DND-41 (cell line): ENCODE measurements around the gene VARS1.
A peak's percentile ranks its signal among the peaks of the same experiment; 100 is the strongest.

ENCODE experiments used
- ATAC-seq: fragments of 200-7000 bp; cut with Tn5 transposase; 3 replicates; pipeline ENCODE4 v1.9.1; 2021; ENCODE audit warnings: low read depth; ENCODE audit not compliant: insufficient read depth
- DNase-seq: peaks from one replicate; pipeline ENCODE4 v3.0.0-alpha.2; 2020
- H2AFZ ChIP-seq: 2 replicates; pipeline ENCODE4 v1.6.0; 2012; ENCODE audit warnings: low read depth, low read length
- H3K27ac ChIP-seq: 2 replicates; pipeline ENCODE4 v1.5.1; 2012; ENCODE audit warnings: low read length, inconsistent platforms
- H3K27me3 ChIP-seq: fragments of 200-600 bp; sonication (generic); 2 replicates; pipeline ENCODE4 v1.6.0; 2012; ENCODE audit warnings: low read length, mild to moderate bottlenecking, inconsistent platforms; ENCODE audit not compliant: insufficient read depth, poor library complexity
- H3K36me3 ChIP-seq: 2 replicates; pipeline ENCODE4 v1.5.1; 2012; ENCODE audit warnings: low read length, inconsistent platforms; ENCODE audit not compliant: insufficient read depth
- H3K4me1 ChIP-seq: 2 replicates; pipeline ENCODE4 v1.5.1; 2012; ENCODE audit warnings: mild to moderate bottlenecking, low read length; ENCODE audit not compliant: insufficient read depth
- H3K4me2 ChIP-seq: 2 replicates; pipeline ENCODE4 v1.6.0; 2012; ENCODE audit warnings: mild to moderate bottlenecking, moderate library complexity, low read length, inconsistent platforms; ENCODE audit not compliant: insufficient read depth
- H3K4me3 ChIP-seq, 2 experiments: fragments of 200-600 bp in 1 of 2; shearing (Covaris generic) in 1 of 2; 2 replicates each; pipeline ENCODE4 v1.5.1; 2012 to 2016; ENCODE audit warnings: inconsistent platforms in 2 of 2, low read length in 2 of 2, mild to moderate bottlenecking in 2 of 2, low read depth in 1 of 2, moderate library complexity in 1 of 2
- H3K79me2 ChIP-seq: 2 replicates; pipeline ENCODE4 v1.6.0; 2012; ENCODE audit warnings: low read length, inconsistent platforms; ENCODE audit not compliant: insufficient read depth
- H3K9ac ChIP-seq: 2 replicates; pipeline ENCODE4 v1.6.0; 2012; ENCODE audit warnings: low read depth, mild to moderate bottlenecking, inconsistent platforms, low read length, moderate library complexity
- H3K9me3 ChIP-seq: 2 replicates; pipeline ENCODE4 v1.5.1; 2012; ENCODE audit warnings: low read length, moderate library complexity, mild to moderate bottlenecking, inconsistent platforms; ENCODE audit not compliant: insufficient read depth, severe bottlenecking
- H4K20me1 ChIP-seq: 2 replicates; pipeline ENCODE4 v1.6.0; 2012; ENCODE audit warnings: low read length; ENCODE audit not compliant: insufficient read depth
- EZH2 ChIP-seq: IDR thresholded peaks from 3 replicates; pipeline ENCODE4 v1.6.1; 2012; ENCODE audit warnings: borderline replicate concordance, low read depth, mild to moderate bottlenecking, moderate library complexity, low read length, inconsistent platforms; ENCODE audit not compliant: severe bottlenecking
- TF ChIP-seq, protein P1 (sequence below): IDR thresholded peaks from 2 replicates; pipeline ENCODE4 v1.5.1; 2012; ENCODE audit warnings: borderline replicate concordance, low read length, moderate library complexity, mild to moderate bottlenecking; ENCODE audit not compliant: poor library complexity, severe bottlenecking; ENCODE audit errors: extremely low read depth

The VARS1 gene

DNA sequence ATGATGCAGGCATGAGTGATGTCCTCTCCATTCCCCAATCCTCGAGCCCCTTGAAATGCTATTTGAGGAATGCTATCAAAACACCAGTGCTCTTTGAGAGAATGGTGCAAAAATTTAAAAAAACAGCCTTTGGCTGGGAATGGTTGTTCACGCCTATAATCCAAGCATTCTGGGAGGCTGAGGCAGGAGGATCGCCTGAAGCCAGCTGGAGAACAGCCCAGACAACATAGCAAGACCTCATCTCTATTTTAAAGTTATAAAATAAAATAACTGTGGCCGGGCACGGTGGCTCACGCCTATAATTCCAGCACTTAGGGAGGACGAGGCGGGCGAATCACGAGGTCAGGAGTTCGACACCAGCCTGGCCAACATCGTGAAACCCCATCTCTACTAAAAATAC is 4.2 kb upstream of the VARS1 start:
- TF ChIP-seq EZH2 = no peak
- TF ChIP-seq, protein P1, sequence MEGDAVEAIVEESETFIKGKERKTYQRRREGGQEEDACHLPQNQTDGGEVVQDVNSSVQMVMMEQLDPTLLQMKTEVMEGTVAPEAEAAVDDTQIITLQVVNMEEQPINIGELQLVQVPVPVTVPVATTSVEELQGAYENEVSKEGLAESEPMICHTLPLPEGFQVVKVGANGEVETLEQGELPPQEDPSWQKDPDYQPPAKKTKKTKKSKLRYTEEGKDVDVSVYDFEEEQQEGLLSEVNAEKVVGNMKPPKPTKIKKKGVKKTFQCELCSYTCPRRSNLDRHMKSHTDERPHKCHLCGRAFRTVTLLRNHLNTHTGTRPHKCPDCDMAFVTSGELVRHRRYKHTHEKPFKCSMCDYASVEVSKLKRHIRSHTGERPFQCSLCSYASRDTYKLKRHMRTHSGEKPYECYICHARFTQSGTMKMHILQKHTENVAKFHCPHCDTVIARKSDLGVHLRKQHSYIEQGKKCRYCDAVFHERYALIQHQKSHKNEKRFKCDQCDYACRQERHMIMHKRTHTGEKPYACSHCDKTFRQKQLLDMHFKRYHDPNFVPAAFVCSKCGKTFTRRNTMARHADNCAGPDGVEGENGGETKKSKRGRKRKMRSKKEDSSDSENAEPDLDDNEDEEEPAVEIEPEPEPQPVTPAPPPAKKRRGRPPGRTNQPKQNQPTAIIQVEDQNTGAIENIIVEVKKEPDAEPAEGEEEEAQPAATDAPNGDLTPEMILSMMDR = no peak

DNA sequence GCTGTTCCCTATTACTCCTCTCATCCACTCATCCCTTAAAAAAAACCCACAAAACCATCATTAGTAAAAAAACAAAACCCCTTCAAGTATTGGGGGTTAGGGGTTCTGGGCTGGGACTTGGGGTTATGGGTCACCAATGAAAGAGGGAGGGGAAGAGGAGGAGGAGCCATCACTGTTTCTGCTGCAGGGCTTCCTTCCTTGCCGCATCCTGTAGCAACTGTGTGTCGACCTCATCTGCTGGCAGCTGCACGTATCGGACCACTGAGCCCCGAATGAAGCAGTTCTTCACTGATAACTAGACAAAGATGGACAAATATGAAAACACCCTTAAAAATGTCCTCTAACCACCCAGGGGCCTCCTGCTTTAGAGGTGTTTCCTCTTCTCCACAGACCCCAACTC is 2.0 kb upstream of the VARS1 start:
- no peak overlapping the region for H3K9ac ChIP-seq
- H3K4me1 ChIP-seq = peaks cover 30% of the 10 kb centered on the region
- DNase-seq (peak; percentile 60), ATAC-seq (0 out of 3 replicates have a peak, but pooled peaks have one; percentile 36)
- H3K9me3 ChIP-seq = no peaks in the 10 kb centered on the region
- H3K4me3 ChIP-seq = no peak overlapping the region
- H3K4me2 ChIP-seq = no peak overlapping the region
- H3K79me2 ChIP-seq = peaks cover 41% of the 10 kb centered on the region
- H2AFZ ChIP-seq = no peak overlapping the region
- no peaks in the 10 kb centered on the region for H4K20me1 ChIP-seq
- no peaks in the 10 kb centered on the region for H3K27me3 ChIP-seq
- peaks cover 36% of the 10 kb centered on the region for H3K36me3 ChIP-seq
- no peak overlapping the region for H3K27ac ChIP-seq
- no peak for TF ChIP-seq EZH2
- TF ChIP-seq, protein P1 = no peak

More for the DNA sequence above, 4.2 kb upstream of the VARS1 start:
- Histone ChIP-seq H3K4me2 (no peak overlapping the region), H3K27ac (no peak overlapping the region), H4K20me1 (no peaks in the 10 kb centered on the region), H3K36me3 (peaks cover 49% of the 10 kb centered on the region), H3K4me3 (no peak overlapping the region), H3K9ac (no peak overlapping the region), H3K9me3 (no peaks in the 10 kb centered on the region), H2AFZ (no peak overlapping the region), H3K27me3 (no peaks in the 10 kb centered on the region), H3K4me1 (peaks cover 27% of the 10 kb centered on the region), H3K79me2 (peaks cover 40% of the 10 kb centered on the region)
- ATAC-seq (no peak), DNase-seq (no peak)

DNA sequence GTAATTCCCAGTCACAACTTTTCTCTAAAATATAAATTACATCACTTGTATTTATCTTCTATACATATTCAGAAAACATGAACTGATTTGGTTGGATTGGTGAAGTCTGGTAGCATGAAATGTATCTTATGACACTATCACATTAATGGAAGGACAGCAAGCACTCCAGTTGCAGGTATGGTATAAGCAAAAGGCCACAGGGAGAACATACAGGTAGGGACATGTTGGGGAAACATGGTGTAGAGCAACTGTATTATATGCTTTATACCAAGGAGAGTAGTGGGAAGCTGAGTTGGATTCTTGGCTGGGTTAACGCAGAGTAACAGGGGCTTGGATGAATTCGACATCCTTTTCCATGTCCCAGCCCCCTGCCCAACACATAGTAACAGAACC is 1.4 kb upstream of the VARS1 start:
- Histone ChIP-seq H3K27ac (no peak overlapping the region), H3K9me3 (no peaks in the 10 kb centered on the region), H3K4me3 (no peak overlapping the region), H3K79me2 (peaks cover 44% of the 10 kb centered on the region), H3K36me3 (peaks cover 38% of the 10 kb centered on the region), H3K27me3 (no peaks in the 10 kb centered on the region), H3K4me1 (peaks cover 36% of the 10 kb centered on the region), H3K9ac (no peak overlapping the region), H3K4me2 (no peak overlapping the region), H4K20me1 (no peaks in the 10 kb centered on the region), H2AFZ (no peak overlapping the region)
- no peak for ATAC-seq
- no peak for DNase-seq
- no peak for TF ChIP-seq EZH2
- TF ChIP-seq, protein P1 = no peak
